MV-4-11 (cell line): ENCODE data around the gene SEMA3D.
A peak's percentile ranks its signal among the peaks of the same experiment; 100 is the strongest.

Experiments used
- DNase-seq: peaks from one replicate; lab custom pipeline; 2025; lab: John Stamatoyannopoulos, UW

The SEMA3D gene

DNA sequence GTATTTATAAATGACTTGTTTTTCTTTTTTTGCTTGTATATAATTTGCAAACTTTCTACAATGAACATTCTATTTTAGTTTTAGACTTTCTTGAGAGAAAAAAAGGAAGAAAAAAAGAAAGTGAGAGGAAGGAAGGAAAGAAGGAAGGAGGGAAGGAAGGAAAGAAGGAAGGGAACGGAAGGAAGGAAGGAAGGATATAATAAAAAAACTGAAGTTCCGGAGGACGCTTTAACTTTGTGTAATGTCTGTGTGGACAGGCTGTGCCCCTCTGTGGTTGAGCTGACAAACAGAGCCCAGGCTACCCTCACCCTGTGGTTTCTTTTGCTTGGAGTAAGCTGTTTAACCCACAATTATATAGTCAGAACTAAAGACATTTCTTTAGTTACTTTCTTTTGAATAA, 108.7 kb downstream of the SEMA3D start:
- no peak for DNase-seq

DNA sequence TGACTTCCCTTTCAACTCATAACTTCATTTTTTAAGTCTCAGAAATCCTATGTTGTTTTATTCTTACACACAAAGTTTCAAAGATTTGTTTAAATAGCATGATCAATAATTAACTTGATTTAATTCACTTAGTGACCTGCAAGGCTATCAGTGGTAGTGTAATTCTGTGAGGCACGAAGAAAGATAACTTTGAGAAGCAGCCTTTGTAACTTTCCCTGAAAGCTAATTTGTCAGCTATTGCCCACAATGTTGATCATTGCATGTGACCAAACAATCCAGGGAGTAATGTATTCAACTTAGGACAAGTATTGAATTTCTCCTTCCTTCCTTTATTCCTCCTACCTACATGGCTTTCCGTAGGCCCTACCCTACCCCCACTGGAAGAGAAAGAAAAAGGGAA, 111.0 kb downstream of the SEMA3D start:
- no peak for DNase-seq

DNA sequence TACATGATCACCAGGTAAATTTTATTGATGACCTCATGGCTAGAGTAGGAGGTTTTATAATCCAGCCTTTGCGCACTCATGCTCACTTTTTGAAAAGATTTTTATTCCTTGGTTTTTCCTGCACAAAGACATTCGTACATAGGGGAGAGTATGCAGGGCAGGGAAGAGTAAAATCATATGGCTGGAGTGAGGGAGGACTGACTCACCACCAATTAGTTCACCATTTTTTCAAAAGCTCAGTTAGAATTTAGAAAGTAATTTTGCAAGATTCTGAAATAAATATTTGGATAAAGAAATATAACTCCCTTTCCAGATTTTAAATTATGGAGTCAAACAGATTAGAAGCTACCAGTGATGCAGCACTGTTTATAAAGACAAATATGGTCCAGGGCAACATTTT, 111.9 kb downstream of the SEMA3D start:
- DNase-seq, result no peak

DNA sequence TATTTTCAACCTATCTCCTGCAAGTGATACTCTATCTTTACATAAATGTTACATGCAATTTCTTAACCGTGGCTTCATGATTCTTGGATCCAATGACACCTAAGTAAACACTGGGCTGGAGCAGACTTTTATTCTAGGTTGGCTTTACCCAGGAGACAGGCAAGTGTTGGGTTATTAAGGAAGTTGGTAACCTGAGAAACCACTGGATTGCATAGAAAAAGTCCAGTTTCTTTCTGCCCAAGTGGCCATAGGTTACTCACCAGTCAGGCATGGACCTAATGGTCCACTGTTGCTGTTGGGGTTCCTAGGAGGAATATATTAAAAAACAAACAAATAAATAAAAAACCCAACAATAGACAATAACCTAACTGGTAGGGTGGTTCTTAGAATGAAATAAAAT, 112.8 kb downstream of the SEMA3D start:
- DNase-seq, result no peak

DNA sequence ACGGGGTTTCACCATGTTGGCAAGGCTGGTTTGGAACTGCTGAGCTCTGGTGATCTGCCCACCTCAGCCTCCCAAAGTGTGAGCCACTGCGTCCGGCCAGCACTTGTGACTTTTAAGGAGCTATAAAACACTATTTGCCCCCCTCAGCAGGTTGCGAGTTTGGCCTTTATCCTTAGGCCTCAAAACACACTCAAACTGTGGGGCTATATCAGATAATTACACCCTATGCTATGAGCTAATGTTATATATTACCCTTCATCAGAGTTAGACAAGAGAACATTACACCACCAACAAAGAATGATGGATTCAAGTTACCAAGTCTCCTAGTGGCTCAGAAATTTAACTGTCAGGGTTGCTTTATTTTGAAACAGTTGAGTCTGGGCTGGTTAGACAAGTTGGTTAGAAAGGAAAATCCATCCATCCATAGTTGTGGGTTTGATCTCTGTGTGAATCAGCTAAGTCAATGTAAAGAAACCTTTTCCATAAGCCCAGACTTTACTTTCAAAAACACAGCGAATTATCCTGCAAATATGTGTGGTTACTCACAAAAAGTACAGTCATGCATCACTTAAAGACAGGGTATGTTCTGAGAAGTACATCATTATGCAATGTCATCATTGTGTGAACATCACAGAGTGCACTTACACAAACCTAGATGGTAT, 115.8 kb downstream of the SEMA3D start:
- no peak for DNase-seq

DNA sequence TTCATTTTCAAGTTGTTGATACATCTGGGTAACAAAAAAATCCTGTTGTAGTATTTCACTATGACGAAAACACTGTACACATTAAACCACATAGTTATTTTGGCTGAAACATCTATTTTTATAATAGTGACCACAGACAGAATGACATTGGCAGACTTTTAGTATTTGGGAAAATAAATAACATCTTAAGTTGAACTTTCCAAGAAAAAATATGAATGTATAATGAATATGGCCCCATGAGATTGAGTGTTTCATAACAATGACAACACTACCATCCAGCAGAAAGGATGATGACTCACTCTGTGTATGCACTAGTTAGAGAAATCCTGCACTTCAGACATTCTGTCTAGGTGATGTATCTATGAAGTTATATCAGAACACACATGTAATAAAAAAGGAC, 118.1 kb downstream of the SEMA3D start:
- DNase-seq, result no peak

DNA sequence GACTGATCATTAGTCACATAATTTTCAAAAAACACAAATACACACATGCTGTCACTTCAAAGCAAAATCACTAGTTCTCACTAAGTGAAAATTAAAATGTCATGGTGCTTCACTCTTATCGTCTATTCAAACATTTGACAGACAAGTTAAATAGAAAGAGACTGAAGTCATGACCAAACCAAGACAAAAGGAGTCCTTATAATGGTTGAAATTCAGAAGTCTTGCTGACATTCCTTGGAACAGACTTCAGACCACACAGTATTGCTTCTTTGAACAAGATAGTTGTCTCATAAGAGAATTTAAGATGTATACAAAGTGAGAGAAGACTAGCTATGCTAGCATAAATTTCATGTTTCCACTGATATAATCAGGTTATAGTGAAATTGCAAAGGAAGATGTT, 119.5 kb downstream of the SEMA3D start:
- DNase-seq, result no peak

DNA sequence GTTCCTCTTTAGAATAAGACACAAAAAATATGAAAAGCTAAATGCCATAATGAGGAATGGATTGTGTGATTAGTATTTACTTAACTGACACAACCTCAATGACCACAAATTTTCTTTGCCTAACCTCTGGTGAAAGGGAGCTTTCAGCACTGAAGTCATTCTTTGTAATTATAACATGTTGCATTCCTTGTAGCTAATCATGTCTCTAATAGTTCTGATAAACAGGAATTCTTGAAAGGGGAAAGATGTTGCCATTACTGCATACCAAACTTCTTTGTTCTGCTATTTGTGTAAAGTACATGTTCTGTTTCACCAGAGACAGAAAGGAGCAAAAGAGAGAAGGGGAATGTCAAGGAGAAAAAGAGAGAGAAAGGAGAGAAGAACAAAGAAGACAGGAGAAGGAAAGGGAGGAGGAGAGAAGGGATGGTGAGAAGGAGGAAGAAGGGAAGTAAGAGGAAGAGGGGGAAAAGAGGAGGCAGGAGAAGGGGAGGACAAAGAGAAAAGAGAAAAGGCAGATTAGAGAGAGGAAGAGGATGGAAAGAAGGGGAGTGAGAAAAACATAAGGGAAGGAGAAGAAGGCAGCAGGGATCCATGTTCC, 120.9 kb downstream of the SEMA3D start:
- no peak for DNase-seq

DNA sequence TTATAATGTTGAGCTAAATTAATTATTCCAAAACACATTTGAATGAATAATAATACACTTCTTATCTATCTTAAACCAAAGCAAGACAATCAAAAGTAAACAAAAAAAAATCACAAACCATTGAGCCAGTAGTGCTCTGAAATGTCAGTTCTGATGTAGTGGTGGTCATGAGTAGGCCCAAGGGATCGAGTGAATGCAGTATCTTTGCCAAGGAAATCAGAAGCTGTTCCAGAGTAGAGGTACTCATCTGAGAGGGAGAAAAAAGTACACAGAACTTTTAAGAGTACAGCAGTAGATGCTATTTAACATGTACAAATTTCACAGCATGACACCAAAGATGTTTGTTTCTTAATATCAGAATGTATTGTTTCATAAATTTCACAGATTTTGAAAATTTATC, 121.5 kb downstream of the SEMA3D start:
- DNase-seq, result no peak

DNA sequence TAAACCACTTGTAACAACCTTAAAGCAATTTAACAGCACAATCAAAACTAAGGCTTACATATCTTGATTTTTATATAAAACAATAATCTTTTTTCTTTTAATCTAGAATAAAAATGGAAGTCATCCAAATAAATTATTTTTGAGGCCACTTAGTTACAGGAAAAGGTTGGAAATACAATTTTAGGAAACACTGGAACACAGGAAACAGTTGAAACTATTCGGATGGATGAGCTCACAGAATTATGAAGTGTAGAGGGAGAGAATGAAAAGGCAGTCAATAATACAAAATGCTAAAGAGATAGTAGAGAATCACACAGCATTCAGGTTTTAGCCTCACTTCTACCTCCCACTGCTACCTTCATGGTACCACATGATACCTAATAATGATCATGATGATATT, 124.2 kb downstream of the SEMA3D start:
- DNase-seq, result no peak

DNA sequence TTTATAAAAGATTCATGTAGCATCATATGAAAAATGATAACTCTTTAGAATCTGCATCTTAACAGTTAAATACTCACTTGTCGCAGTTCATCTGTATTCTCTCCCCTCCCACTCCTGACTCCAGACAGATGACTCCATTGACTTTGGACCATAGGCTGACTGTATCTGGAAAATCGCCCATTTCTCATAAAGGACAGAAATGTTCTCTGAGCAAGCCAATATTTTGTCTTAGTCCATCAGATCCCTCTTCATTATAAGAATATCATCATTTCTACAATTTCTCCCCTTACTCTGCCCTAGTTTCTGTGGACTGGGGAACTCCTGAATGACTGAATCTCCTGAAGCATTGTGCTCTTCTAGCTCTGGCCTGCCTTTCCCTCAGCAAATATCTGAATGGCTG, 125.4 kb downstream of the SEMA3D start:
- no peak for DNase-seq

DNA sequence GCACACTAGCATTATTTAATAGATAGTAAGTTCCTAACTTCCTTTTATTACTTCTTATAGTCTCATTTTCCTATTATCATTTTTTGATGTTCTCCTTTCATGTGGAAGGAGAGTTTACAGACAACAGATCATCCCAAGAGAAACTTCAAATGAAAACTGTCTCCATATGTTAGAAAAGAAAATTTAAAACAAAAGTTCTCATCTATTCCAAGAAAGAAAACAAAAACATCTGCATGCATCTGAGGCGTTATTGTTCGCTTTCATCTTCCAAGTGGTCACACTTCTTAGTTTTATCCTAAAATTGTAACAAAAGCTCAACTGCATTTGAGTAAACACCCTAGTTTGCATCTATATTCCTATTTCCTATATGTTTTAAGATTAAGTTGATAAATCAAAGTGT, 126.2 kb downstream of the SEMA3D start:
- no peak for DNase-seq

DNA sequence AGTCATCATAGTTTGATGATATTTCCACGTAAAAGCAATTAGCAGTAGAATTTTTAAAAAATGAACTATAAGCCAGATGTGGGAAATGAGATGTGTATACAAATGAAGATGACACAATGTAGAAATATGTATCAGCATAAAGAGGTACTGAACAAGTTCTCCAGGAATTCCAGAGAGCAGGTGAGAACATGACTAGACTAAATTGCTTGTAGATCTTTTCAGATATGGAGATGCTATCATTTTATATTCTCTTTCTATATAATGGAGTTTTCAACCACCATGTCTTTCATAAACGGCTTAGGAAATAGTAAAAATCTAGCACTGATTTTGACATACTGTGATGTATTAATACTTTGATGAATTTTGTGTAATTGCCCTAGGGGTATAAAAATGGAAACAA, 130.9 kb downstream of the SEMA3D start:
- DNase-seq, result no peak

DNA sequence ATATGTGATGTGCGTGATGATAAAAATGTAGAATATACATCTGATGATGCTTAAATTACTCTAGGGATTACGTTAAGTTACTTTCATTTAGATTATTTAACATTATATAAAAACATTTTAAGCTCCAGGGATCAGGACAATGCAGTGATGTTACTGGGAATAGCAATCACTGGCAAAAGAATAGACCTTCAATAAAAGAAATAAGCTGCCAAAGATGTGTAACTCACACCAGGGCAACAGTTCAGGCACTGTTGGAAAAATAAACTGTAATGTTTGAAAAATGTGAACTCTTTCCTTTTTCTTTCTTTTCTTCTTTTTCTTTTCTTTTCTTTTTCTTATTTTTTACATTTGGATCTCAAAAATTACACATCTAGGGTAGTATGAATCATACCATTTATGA, 131.7 kb downstream of the SEMA3D start:
- no peak for DNase-seq

DNA sequence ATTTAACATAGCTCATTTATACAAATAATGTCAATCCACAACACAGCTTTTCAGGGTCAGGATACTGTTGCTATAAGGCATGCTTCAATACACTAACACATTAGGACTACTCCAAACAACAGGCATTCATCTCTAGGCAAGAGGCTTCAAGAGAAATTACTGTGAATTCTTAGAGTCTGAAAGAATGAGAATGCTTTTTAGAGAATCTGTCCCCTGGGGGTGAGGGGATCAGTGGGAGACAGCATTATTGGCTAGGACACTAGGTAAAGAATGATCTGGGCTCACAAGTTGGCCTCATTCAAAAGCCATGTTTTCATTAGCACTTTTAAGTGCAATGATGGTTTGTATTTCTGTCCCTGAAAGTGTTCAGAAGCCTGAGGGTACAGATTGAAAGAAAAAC, 132.6 kb downstream of the SEMA3D start:
- DNase-seq, result no peak

DNA sequence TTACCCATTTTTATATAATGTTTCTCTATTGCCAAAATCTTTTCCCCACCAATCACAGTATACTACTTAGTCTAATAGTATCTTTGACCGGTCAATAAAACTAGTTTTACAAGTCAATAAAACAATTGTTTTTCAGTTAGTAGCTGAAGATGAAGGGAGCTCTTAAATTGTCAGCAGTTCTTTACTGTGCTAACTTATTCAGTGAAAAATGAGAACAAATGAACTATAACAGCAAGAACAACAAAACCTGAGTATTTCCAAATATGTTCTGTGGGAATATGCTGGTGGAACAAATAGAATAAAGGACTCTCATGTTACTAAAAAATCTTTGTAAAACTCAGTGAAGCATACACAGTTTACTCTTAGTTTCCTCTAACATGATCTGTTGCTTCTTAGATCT, 134.0 kb downstream of the SEMA3D start:
- no peak for DNase-seq

DNA sequence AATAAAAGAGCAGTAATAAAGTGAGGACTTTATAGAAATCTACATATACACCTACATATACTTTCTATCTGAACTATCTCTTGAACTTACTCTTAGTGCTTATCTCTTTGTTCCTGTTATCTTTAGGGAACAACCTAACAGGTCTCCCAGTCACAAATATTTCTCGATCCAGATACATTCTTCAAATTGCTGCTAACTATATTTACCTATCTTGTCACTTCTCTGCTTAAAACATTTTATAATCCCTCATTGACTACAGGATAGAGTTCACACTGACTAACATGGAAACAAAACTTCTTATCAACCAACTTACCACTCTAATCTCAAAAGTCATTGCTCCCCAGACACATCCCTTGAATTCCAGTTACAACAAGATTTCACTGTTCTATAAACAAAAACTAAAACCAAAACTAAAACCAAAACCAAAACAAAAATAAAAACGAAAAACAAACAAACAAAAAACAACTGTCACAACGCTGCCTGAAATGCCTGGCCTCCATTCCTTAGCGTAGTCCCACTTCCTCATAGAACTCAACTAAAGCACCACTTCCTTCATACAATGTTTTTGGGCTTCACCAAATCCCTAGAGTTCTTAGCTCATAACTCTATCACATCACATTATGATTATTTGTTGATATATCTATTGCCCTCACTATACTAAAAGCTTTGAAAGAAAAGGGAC, 134.7 kb downstream of the SEMA3D start:
- DNase-seq, result peak; percentile 16

DNA sequence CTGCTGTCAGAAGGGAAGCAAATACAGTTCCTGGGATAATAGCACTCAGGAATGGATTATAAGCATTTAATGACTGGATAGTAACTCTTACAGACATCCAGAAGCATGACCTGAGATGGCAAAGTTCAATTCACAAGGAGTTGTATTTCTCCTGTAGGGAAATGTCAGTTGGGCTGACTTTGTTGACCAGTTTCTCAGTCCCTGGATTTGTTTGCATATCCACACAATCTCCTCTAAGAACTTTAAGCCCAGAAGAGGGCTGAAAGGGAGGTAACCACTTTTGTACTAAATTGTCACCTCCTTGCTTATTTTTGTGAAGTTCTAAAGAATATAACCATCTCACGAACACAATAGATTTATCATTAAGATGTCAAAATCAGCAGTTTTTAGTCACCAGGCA, 140.3 kb downstream of the SEMA3D start:
- no peak for DNase-seq

DNA sequence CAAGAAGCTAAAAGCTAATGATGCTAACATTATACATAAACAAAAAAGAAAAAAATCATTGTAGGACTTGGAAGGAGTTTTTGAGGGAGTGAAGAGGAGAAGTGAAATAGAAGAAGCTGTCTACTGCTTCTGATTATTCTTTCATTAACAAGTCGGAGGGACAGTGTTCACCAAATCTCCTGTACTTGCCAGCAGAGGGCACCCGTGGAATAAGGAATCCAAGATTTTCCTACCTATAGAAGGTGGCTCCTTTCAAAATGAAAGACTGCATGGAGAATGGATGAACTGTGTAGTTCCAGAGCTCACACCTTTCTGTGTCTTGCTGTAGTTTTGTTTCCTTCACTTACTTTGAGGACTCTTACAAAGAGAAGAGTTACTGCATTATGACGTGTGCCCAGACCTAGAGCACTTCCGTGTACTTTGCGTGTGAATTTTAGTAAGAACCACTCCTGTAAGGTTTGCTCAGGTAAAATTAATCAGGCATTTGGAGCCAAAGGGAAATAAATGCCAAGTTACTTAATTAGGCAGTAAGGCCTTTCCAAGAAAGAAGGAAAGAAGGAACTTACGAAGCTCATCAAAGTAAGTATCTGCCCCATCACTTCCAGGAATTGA, 145.1 kb downstream of the SEMA3D start:
- DNase-seq, result peak; percentile 41

DNA sequence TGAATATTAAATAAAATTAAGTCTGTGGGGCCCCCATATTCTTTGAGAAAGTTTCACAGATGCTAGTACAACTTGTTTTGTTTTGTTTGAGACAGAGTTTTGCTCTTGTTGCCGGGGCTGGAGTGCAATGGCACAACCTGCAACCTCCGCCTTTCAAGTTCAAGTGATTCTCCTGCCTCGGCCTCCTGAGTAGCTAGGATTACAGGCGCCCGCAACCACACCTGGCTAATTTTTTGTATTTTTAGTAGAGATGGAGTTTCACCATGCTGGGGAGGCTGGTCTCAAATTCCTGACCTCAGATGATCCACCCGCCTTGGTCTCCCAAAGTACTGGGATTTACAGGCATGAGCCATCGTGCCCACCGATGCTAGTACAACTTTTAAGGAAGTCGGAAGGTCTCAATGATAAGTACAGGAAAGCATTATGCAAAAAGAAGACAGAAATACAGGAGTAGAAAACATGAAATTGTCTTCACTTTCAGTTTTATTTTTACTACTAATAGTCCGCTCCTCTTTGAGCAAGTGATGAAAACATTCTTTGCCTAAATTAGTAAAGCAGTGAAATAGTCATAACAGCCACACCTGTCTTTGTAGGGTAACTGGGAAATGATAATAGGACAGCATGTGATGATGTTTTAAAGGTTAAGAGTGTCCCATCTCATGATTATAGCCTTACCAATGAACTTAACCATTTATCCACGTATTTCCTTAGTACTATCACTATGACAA, 147.5 kb downstream of the SEMA3D start:
- no peak for DNase-seq

DNA sequence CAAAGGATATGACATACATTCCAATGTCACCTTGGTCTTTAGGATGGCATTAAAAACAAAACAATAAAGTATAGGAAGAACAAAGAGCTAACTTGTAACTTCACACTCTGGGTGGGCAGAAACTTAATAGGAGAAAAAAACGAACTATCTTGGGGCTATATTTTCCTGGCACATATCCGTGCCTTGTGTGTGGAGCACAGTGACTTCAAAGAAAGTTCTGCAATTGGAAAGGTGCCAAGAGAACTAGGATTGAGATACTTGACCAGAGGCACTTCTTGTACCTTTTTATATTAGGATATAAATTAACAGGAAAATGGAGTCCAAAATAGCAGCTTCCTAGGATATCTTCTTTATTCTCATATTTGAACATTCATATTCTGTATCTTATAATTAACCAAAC, 148.4 kb downstream of the SEMA3D start:
- no peak for DNase-seq

DNA sequence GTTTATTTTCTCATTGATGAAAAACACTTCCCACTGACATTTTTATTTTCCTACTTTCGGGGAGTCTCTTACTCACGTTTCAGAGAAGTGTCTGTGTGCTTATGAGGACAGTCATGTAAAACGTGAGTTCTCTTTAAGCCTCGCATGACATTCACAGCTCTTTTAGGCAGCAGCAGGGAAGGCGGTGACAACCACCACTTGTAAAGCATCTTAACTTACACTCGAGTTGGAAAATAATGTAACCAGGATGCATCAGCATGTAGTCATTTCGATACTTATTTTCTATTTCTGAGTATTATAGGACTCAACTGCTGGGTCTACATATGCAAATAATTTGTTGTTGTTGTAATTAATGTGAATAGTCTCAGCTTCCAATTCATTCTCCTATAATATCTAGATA, 153.6 kb downstream of the SEMA3D start:
- DNase-seq, result no peak

DNA sequence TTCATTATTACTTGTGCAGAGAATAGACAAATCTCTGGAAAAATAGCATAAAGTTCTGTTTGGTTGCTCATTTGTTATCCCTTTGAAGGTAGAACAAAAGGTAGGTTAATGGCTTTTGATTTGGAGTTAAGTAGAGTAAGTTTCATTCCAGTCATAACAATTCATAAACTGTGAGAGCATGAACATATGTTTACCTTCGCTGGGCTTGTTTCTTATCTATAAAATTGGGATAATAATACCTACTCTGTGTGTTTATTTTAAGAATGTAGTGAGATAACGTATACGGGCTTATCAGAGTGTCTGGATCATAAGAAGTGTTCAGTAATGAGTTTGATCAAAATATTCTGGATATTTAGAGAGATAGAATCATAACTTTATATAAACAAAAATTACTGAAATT, 155.4 kb downstream of the SEMA3D start:
- no peak for DNase-seq
